Calu3 (cell line): ENCODE measurements around the gene TRIM65. TPM values are rescaled to one million over a fixed set of nuclear protein-coding genes. Genes with fewer than 3 reads are reported as not detected.

Experiments used
- BruUV-seq: library from RNA; stranded (reverse); fragments of 400-500 nt; replicated peaks from 2 replicates; lab custom pipeline; 2021; lab: Mats Ljungman, UMichigan
- CTCF ChIA-PET: fragments of 300-600 bp; sonication (Branson Sonifier 250); formaldehyde crosslinking; loops from one replicate; lab custom pipeline; 2022; ENCODE audit warnings: antibody characterized with exemption; lab: Charles Lee
- DNase-seq: peaks from one replicate; pipeline ENCODE4 v3.0.0; 2022
- H3K27ac Mint-ChIP-seq: one replicate; pipeline ENCODE4 v1.8.0; 2022; ENCODE audit warnings: mixed read lengths; ENCODE audit not compliant: unreplicated experiment
- H3K27me3 Mint-ChIP-seq: one replicate; pipeline ENCODE4 v1.8.0; 2022; ENCODE audit warnings: mixed read lengths; ENCODE audit not compliant: unreplicated experiment
- H3K36me3 Mint-ChIP-seq: one replicate; pipeline ENCODE4 v1.8.0; 2022; ENCODE audit warnings: mild to moderate bottlenecking, moderate library complexity, mixed read lengths; ENCODE audit not compliant: insufficient read depth, unreplicated experiment
- H3K4me1 Mint-ChIP-seq: one replicate; pipeline ENCODE4 v1.8.0; 2022; ENCODE audit warnings: mild to moderate bottlenecking, low read depth, mixed read lengths; ENCODE audit not compliant: unreplicated experiment
- H3K4me3 Mint-ChIP-seq: one replicate; pipeline ENCODE4 v1.8.0; 2022; ENCODE audit warnings: mild to moderate bottlenecking, low read depth, moderate library complexity, mixed read lengths; ENCODE audit not compliant: unreplicated experiment
- H3K9me3 Mint-ChIP-seq: one replicate; pipeline ENCODE4 v1.8.0; 2022; ENCODE audit warnings: low read depth, mixed read lengths; ENCODE audit not compliant: unreplicated experiment
- intact Hi-C: fragments of 100-400 bp; cut with micrococcal nuclease; formaldehyde crosslinking; loops from one replicate; pipeline ENCODE4 v1.10.0; 2022; ENCODE audit not compliant: unreplicated experiment
- total RNA-seq: library from RNA; stranded (reverse); gene quantifications from 2 replicates; pipeline ENCODE4 v1.2.3, GENCODE V29; 2022
- TF ChIP-seq, protein P1 (sequence below): fragments of 200-600 bp; IDR thresholded peaks from one replicate; pipeline ENCODE4 v1.8.0; 2022; ENCODE audit warnings: antibody characterized with exemption; ENCODE audit not compliant: unreplicated experiment

Gene TRIM65
- total RNA-seq, 1 experiment from 2014 or later = 15.4 TPM

DNA sequence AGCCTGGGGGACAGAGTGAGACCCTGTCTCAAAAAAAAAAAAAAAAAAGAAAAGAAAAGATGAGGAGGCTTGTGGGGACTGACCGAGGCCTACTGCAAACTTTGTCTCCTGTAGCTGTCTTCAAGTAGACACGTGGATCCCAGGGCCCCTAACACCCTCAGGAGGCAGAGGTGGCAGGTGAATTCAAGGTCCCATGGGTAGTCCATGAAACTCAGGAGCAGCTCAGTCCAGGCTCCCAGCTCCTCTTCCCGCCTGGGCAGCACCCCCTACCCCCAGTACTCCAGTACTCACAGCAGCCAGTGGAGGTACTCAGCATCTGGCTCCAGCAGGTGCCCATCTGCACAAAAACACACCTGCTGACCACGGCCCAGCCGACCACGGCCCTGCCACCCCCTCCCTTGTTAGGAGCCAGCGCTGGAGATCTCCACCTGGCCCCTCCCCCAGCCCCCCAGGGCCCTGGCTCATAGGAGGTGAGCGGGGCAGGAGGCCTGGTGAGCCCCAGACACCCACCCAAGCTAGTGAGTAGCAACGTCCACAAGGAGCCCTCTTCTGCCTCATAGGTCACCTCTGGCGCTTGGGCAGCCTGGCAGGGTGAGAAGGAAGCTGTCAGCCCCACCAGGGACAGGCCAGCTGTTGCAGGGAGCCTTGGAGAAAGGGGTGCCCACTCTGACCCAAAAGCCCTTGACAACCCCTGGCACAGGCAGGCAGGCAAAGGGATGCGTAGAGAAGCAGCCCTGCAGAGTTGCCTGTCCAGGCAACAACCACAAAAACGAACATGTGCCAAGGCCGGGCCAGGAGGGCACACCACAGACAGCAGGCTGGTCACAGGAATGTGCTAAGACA, 4.2 kb upstream of the TRIM65 start:
- CTCF ChIA-PET = interaction anchor here (0.6 kb wide), 1 partner anchor 15 kb away, joined by 7 read pairs; no protein-coding TSS in a partner anchor
- BruUV-seq = no TSS peak
- Mint-ChIP-seq H3K4me1 (no peaks in the 10 kb centered on the region), H3K9me3 (no peaks in the 10 kb centered on the region), H3K36me3 (peaks cover 52% of the 10 kb centered on the region), H3K27ac (no peak overlapping the region), H3K27me3 (no peaks in the 10 kb centered on the region), H3K4me3 (no peak overlapping the region)
- TF ChIP-seq, protein P1, sequence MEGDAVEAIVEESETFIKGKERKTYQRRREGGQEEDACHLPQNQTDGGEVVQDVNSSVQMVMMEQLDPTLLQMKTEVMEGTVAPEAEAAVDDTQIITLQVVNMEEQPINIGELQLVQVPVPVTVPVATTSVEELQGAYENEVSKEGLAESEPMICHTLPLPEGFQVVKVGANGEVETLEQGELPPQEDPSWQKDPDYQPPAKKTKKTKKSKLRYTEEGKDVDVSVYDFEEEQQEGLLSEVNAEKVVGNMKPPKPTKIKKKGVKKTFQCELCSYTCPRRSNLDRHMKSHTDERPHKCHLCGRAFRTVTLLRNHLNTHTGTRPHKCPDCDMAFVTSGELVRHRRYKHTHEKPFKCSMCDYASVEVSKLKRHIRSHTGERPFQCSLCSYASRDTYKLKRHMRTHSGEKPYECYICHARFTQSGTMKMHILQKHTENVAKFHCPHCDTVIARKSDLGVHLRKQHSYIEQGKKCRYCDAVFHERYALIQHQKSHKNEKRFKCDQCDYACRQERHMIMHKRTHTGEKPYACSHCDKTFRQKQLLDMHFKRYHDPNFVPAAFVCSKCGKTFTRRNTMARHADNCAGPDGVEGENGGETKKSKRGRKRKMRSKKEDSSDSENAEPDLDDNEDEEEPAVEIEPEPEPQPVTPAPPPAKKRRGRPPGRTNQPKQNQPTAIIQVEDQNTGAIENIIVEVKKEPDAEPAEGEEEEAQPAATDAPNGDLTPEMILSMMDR = no peak
- intact Hi-C loops = no loop called here
- no peak for DNase-seq

DNA sequence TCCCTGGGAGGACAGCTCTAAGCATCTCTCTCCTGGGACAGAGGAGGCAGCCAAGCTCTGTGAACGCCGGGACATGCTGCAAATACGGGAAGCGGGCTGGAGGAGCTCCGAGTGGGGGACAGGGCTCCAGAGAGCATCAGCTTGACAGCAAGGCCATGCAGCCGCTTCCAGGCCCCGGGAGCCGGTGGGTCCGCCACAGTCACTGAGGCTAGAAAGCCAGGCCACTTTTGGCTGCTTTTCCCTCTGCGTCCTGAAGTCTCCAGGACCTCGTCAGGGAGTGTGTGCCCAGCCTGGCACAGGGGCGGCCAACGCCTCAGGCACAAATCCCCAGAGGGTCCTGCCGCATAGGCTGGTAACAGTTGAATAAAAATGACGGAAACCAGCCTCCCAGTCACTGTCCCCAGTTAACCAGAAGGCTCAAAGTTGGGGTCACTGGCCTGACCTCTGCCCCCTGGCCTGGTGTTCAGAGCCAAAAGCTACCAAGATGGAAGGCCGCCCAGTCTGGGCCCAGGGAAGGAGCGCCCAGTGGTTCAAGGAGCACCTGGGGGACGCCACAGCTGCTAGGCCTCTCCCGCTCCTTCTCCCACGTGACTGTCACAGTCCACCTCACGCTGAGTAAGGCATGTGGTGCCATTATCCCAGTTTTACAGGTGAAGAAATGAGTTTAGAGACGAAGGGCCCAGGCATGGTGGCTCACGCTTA, 3.2 kb upstream of the TRIM65 start:
- peaks cover 10% of the 10 kb centered on the region for H3K4me1 Mint-ChIP-seq
- BruUV-seq = no TSS peak
- no peak for DNase-seq
- TF ChIP-seq, protein P1 = no peak
- CTCF ChIA-PET = interaction anchor here (1.0 kb wide), 1 partner anchor 45 kb away, joined by 4 read pairs; the partner anchor contains the start of gene WBP2
- peaks cover 55% of the 10 kb centered on the region for H3K36me3 Mint-ChIP-seq
- intact Hi-C loops = no loop called here
- no peaks in the 10 kb centered on the region for H3K27me3 Mint-ChIP-seq
- no peak overlapping the region for H3K4me3 Mint-ChIP-seq
- H3K27ac Mint-ChIP-seq = no peak overlapping the region
- no peaks in the 10 kb centered on the region for H3K9me3 Mint-ChIP-seq

DNA sequence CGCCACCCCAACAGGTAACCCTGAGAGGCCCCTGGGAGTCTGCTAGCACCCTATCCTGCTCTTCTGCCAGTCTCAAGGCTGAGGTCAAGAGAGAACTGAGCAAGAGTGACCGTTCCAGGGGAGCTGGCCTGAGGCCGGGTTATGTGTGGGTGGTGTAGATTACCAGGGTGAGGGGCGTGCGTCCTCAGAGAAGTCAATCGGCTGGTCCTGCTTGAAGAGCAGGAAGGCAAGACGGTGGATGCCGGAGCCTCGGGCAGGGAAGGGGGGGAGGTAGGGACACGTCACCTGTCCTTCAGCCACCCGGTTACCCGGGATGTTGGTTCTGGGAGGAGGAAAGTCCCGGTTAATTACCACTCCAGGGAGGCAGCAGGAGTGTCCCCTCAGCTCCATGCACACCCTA, 2.6 kb upstream of the TRIM65 start:
- no peak for DNase-seq
- no peak overlapping the region for H3K27ac Mint-ChIP-seq
- BruUV-seq = no TSS peak
- no peaks in the 10 kb centered on the region for H3K27me3 Mint-ChIP-seq
- no peaks in the 10 kb centered on the region for H3K9me3 Mint-ChIP-seq
- H3K4me1 Mint-ChIP-seq = peaks cover 12% of the 10 kb centered on the region
- TF ChIP-seq, protein P1 = no peak
- CTCF ChIA-PET = interaction anchor here (0.6 to 1.0 kb wide), 3 partner anchors 44 to 127 kb away, joined by 3 to 4 read pairs (median 3); partner anchors contain the start of gene WBP2
- intact Hi-C loops = no loop called here
- H3K36me3 Mint-ChIP-seq = peaks cover 49% of the 10 kb centered on the region
- H3K4me3 Mint-ChIP-seq = no peak overlapping the region

DNA sequence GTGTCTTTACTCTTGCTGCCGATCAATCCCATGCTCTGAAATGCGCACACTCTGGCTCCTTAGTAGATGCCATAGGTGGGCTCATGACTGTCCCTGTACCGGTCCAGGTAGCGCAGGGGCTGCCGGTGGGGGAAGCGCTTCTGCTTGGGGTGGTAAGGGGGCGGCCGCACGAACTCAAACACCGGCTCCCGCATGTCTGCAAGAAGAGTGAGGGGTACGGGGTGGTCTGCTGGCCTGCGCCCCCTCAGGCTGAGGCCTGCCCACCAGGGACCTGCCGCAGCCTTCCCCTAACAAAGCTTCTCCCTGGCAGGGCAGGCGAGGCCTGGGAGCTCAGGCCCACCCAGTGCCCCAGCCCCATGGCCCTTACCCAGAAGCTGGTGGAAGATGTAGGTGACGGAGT, 2.0 kb upstream of the TRIM65 start:
- no peak for DNase-seq
- H3K27me3 Mint-ChIP-seq = no peaks in the 10 kb centered on the region
- CTCF ChIA-PET = interaction anchor here (0.6 kb wide), 2 partner anchors 105 to 127 kb away, joined by 3 read pairs; no protein-coding TSS in a partner anchor
- peaks cover 12% of the 10 kb centered on the region for H3K4me1 Mint-ChIP-seq
- intact Hi-C loops = no loop called here
- H3K4me3 Mint-ChIP-seq = no peak overlapping the region
- H3K27ac Mint-ChIP-seq = no peak overlapping the region
- no TSS peak for BruUV-seq
- TF ChIP-seq, protein P1 = no peak
- H3K9me3 Mint-ChIP-seq = no peaks in the 10 kb centered on the region
- peaks cover 44% of the 10 kb centered on the region for H3K36me3 Mint-ChIP-seq
